GM21717 (cell line): ENCODE data around the gene GABRD.
"Not testable (repeated sequence)": the region's sequence is repeated elsewhere in the genome, so short reads cannot be mapped to it uniquely, and the experiment has no call there.

Source experiments
- ATAC-seq: cut with Tn5 transposase; IDR thresholded peaks from one replicate; pipeline ENCODE4 v1.9.1; 2021; ENCODE audit warnings: mild to moderate bottlenecking, moderate library complexity; ENCODE audit not compliant: unreplicated experiment

Gene GABRD

GRCh38 chr1:2019172-2019543 lies at the start of gene GABRD:
TSS of gene GABRD (plus strand) at chr1:2019345. CDS start at chr1:2019424, 79 bp downstream.
- ATAC-seq: no peak

GRCh38 chr1:1969505-1969900 lies 49.6 kb upstream of the GABRD start:
- ATAC-seq: no peak

- no peak for ATAC-seq
Observed at GRCh38 chr1:1969953-1970716, 49.0 kb upstream of the GABRD start.

- ATAC-seq: no peak
Observed at GRCh38 chr1:1971017-1971416, 48.1 kb upstream of the GABRD start.

GRCh38 chr1:1971688-1972087 lies 47.5 kb upstream of the GABRD start:
- ATAC-seq: no peak

GRCh38 chr1:1972976-1973715 lies 46.0 kb upstream of the GABRD start:
- ATAC-seq: no peak

GRCh38 chr1:1973716-1974642 lies 45.2 kb upstream of the GABRD start:
- no peak for ATAC-seq

GRCh38 chr1:1974834-1975233 lies 44.3 kb upstream of the GABRD start:
- ATAC-seq: no peak

- ATAC-seq: no peak
Observed at GRCh38 chr1:1975535-1975934, 43.6 kb upstream of the GABRD start.

- no peak for ATAC-seq
Observed at GRCh38 chr1:1976031-1976430, 43.1 kb upstream of the GABRD start.

GRCh38 chr1:1978108-1978507 lies 41.0 kb upstream of the GABRD start:
- ATAC-seq: no peak

- not testable (repeated sequence) for ATAC-seq
Observed at GRCh38 chr1:1978690-1979481, 40.3 kb upstream of the GABRD start.

GRCh38 chr1:1979482-1980165 lies 39.5 kb upstream of the GABRD start:
- ATAC-seq: no peak

- ATAC-seq: no peak
Observed at GRCh38 chr1:1980467-1981141, 38.5 kb upstream of the GABRD start.

GRCh38 chr1:1981142-1981500 lies 38.0 kb upstream of the GABRD start:
- no peak for ATAC-seq

- not testable (repeated sequence) for ATAC-seq
Observed at GRCh38 chr1:1981631-1982327, 37.4 kb upstream of the GABRD start.

- ATAC-seq: no peak
Observed at GRCh38 chr1:1982379-1983232, 36.5 kb upstream of the GABRD start.

GRCh38 chr1:1984560-1985070 lies 34.5 kb upstream of the GABRD start:
- no peak for ATAC-seq
